ENCODE results near the gene ACAD8. TPM values are rescaled to one million over a fixed set of nuclear protein-coding genes. Genes with fewer than 3 reads are reported as not detected.

The ACAD8 gene
- total RNA-seq, 1 experiment from 2014 or later = 18.9 TPM

DNA sequence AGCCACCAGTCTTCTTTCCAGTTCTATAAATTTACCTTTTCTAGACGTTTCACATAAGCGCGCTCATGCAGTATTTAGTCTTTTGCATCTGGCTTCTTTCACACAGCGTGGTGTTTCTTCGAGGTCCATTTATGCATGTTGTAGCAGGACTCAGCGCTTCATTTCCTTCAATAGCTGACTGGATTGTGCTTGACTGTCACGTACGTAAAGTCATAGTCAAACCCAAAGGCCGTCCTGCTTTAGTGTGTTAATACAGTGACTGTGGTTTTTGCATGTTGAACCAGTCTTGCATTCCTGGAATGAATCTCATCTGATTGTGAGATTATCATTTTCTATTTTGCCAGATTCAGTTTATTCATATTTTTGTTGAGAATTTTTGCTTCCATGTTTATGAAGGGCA lies 41.3 kb downstream of the ACAD8 start:
- BruUV-seq (replicated peaks) = no TSS peak
- H3K36me3 Mint-ChIP-seq (ENCODE audit: insufficient read depth, unreplicated experiment) = no peaks in the 10 kb centered on the region
- TF ChIP-seq, protein P1, sequence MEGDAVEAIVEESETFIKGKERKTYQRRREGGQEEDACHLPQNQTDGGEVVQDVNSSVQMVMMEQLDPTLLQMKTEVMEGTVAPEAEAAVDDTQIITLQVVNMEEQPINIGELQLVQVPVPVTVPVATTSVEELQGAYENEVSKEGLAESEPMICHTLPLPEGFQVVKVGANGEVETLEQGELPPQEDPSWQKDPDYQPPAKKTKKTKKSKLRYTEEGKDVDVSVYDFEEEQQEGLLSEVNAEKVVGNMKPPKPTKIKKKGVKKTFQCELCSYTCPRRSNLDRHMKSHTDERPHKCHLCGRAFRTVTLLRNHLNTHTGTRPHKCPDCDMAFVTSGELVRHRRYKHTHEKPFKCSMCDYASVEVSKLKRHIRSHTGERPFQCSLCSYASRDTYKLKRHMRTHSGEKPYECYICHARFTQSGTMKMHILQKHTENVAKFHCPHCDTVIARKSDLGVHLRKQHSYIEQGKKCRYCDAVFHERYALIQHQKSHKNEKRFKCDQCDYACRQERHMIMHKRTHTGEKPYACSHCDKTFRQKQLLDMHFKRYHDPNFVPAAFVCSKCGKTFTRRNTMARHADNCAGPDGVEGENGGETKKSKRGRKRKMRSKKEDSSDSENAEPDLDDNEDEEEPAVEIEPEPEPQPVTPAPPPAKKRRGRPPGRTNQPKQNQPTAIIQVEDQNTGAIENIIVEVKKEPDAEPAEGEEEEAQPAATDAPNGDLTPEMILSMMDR (IDR thresholded peaks at IDR 0.05; ENCODE audit: unreplicated experiment) = no peak
- H3K4me1 Mint-ChIP-seq (ENCODE audit: insufficient read depth, unreplicated experiment) = no peaks in the 10 kb centered on the region
- ChIA-PET POLR2A (no interaction called here), CTCF (no interaction called here)
- no peak for DNase-seq (ENCODE audit: unreplicated experiment)
- no peaks in the 10 kb centered on the region for H3K9me3 Mint-ChIP-seq (ENCODE audit: unreplicated experiment)
- H3K27ac Mint-ChIP-seq (ENCODE audit: low read depth, unreplicated experiment) = no peak overlapping the region
- H3K4me3 Mint-ChIP-seq (ENCODE audit: unreplicated experiment) = no peak overlapping the region
- intact Hi-C loops (cut with micrococcal nuclease) = no loop called here
- peaks cover 23% of the 10 kb centered on the region for H3K27me3 Mint-ChIP-seq (ENCODE audit: insufficient read depth, unreplicated experiment)

DNA sequence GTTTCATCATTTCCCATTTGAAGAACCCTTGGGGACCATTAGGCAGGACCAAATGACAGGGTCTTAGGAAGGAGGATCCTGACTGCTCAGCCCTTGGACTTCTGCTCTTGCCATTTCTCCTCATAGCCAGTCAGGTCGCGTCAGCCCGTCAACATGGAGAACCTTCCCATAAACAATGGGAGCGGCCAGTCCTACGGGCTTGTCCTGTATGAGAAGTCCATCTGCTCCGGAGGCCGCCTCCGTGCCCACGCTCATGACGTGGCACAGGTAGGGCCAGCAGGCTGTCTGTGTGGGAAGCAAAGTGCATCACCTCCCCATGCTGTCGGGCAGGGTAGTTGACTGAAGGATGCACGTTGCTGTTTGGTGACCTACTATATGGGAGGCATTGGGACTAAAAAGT lies 58.9 kb downstream of the ACAD8 start:
- ChIA-PET POLR2A (no interaction called here), CTCF (no interaction called here)
- no TSS peak for BruUV-seq (replicated peaks)
- no peak for DNase-seq (ENCODE audit: unreplicated experiment)
- H3K27me3 Mint-ChIP-seq (ENCODE audit: insufficient read depth, unreplicated experiment) = peaks cover 19% of the 10 kb centered on the region
- H3K36me3 Mint-ChIP-seq (ENCODE audit: insufficient read depth, unreplicated experiment) = no peaks in the 10 kb centered on the region
- H3K4me1 Mint-ChIP-seq (ENCODE audit: insufficient read depth, unreplicated experiment) = no peaks in the 10 kb centered on the region
- H3K9me3 Mint-ChIP-seq (ENCODE audit: unreplicated experiment) = peaks cover 11% of the 10 kb centered on the region
- H3K4me3 Mint-ChIP-seq (ENCODE audit: unreplicated experiment) = no peak overlapping the region
- intact Hi-C loops (cut with micrococcal nuclease) = no loop called here
- TF ChIP-seq, protein P1 (IDR thresholded peaks at IDR 0.05; ENCODE audit: unreplicated experiment) = no peak
- H3K27ac Mint-ChIP-seq (ENCODE audit: low read depth, unreplicated experiment) = no peak overlapping the region

DNA sequence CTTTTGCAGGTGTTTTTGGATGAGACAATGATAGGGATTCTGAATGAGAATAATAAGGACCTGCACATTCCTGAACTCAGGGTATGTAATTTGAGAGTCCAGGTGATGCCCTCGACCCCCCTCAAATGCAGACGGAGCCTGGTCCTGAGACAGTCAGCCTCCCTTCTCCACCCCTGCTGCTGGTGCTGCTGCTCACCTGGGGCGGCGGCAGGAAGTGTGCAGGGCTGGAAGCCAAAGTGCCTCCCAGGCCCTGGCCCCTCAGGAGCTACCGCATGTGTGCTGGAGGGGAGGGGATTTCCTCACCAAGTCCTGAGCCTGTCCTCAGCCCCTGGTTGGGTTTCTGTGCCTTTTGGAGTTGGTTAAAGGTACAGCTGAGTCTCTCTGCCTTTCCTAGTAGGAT lies 59.4 kb downstream of the ACAD8 start:
- peaks cover 23% of the 10 kb centered on the region for H3K27me3 Mint-ChIP-seq (ENCODE audit: insufficient read depth, unreplicated experiment)
- ChIA-PET CTCF (no interaction called here), POLR2A (no interaction called here)
- no peak overlapping the region for H3K27ac Mint-ChIP-seq (ENCODE audit: low read depth, unreplicated experiment)
- intact Hi-C loops (cut with micrococcal nuclease) = no loop called here
- TF ChIP-seq, protein P1 (IDR thresholded peaks at IDR 0.05; ENCODE audit: unreplicated experiment) = no peak
- H3K4me3 Mint-ChIP-seq (ENCODE audit: unreplicated experiment) = no peak overlapping the region
- H3K36me3 Mint-ChIP-seq (ENCODE audit: insufficient read depth, unreplicated experiment) = no peaks in the 10 kb centered on the region
- no peak for DNase-seq (ENCODE audit: unreplicated experiment)
- peaks cover 8% of the 10 kb centered on the region for H3K9me3 Mint-ChIP-seq (ENCODE audit: unreplicated experiment)
- H3K4me1 Mint-ChIP-seq (ENCODE audit: insufficient read depth, unreplicated experiment) = no peaks in the 10 kb centered on the region
- BruUV-seq (replicated peaks) = no TSS peak

DNA sequence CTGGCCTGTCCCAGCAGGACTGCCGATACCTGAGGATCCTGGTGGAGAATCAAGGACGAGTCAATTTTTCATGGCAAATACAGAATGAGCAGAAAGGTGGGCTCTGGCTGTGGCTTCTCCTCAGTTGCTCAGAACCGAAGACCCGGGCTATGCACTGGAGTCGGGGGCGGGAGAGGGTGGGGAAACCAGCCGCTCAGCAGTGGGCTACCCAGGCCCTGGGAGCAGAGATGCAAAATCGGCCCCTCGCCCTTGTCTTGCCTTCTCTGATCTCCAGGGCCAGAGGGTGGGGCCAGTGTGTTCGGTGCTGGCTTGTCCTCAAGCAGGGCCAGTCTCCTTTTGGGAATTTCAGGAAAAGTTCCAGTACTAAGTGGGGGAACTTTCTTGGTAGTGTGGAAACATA lies 60.0 kb downstream of the ACAD8 start:
- CTCF ChIA-PET = no interaction called here
- POLR2A ChIA-PET = no interaction called here
- no TSS peak for BruUV-seq (replicated peaks)
- no peak for DNase-seq (ENCODE audit: unreplicated experiment)
- no peaks in the 10 kb centered on the region for H3K36me3 Mint-ChIP-seq (ENCODE audit: insufficient read depth, unreplicated experiment)
- H3K27ac Mint-ChIP-seq (ENCODE audit: low read depth, unreplicated experiment) = no peak overlapping the region
- TF ChIP-seq, protein P1 (IDR thresholded peaks at IDR 0.05; ENCODE audit: unreplicated experiment) = no peak
- no peaks in the 10 kb centered on the region for H3K4me1 Mint-ChIP-seq (ENCODE audit: insufficient read depth, unreplicated experiment)
- intact Hi-C loops (cut with micrococcal nuclease) = no loop called here
- no peak overlapping the region for H3K4me3 Mint-ChIP-seq (ENCODE audit: unreplicated experiment)
- peaks cover 29% of the 10 kb centered on the region for H3K27me3 Mint-ChIP-seq (ENCODE audit: insufficient read depth, unreplicated experiment)
- H3K9me3 Mint-ChIP-seq (ENCODE audit: unreplicated experiment) = peaks cover 2% of the 10 kb centered on the region
